ENCODE data around the gene FRK.
"Not testable (repeated sequence)": the region's sequence is repeated elsewhere in the genome, so short reads cannot be mapped to it uniquely, and the experiment has no call there.

Gene FRK

GRCh38 chr6:115954740-115955139, 106.0 kb downstream of the FRK start:
- DNase-seq (ENCODE audit: extremely low read depth in 1 of 2, low read depth in 1 of 2) = no peak

- no peak for DNase-seq (ENCODE audit: extremely low read depth in 1 of 2, low read depth in 1 of 2)
Measured at GRCh38 chr6:115948751-115949150, 111.9 kb downstream of the FRK start.

GRCh38 chr6:115947966-115948541, 112.6 kb downstream of the FRK start:
- no peak for DNase-seq (ENCODE audit: extremely low read depth in 1 of 2, low read depth in 1 of 2)

GRCh38 chr6:115945812-115946211, 114.9 kb downstream of the FRK start:
- DNase-seq (ENCODE audit: extremely low read depth in 1 of 2, low read depth in 1 of 2) = no peak

GRCh38 chr6:115945306-115945705, 115.4 kb downstream of the FRK start:
- DNase-seq (ENCODE audit: extremely low read depth in 1 of 2, low read depth in 1 of 2) = no peak

- DNase-seq (ENCODE audit: extremely low read depth in 1 of 2, low read depth in 1 of 2) = not testable (repeated sequence)
Measured at GRCh38 chr6:115944829-115945228, 115.9 kb downstream of the FRK start.

GRCh38 chr6:115937502-115937901, 123.2 kb downstream of the FRK start:
- not testable (repeated sequence) for DNase-seq (ENCODE audit: extremely low read depth in 1 of 2, low read depth in 1 of 2)

GRCh38 chr6:115935361-115935760, 125.3 kb downstream of the FRK start:
- no peak for DNase-seq (ENCODE audit: extremely low read depth in 1 of 2, low read depth in 1 of 2)

GRCh38 chr6:115934829-115935228, 125.9 kb downstream of the FRK start:
- DNase-seq (ENCODE audit: extremely low read depth in 1 of 2, low read depth in 1 of 2) = no peak

- DNase-seq (ENCODE audit: extremely low read depth in 1 of 2, low read depth in 1 of 2) = no peak
Measured at GRCh38 chr6:115934145-115934544, 126.5 kb downstream of the FRK start.

- no peak for DNase-seq (ENCODE audit: extremely low read depth in 1 of 2, low read depth in 1 of 2)
Measured at GRCh38 chr6:115932481-115932880, 128.2 kb downstream of the FRK start.

GRCh38 chr6:115928000-115928399, 132.7 kb downstream of the FRK start:
- not testable (repeated sequence) for DNase-seq (ENCODE audit: extremely low read depth in 1 of 2, low read depth in 1 of 2)

- DNase-seq (ENCODE audit: extremely low read depth in 1 of 2, low read depth in 1 of 2) = no peak
Measured at GRCh38 chr6:115922971-115923370, 137.7 kb downstream of the FRK start.

GRCh38 chr6:115914098-115914497, 146.6 kb downstream of the FRK start:
- DNase-seq (ENCODE audit: extremely low read depth in 1 of 2, low read depth in 1 of 2) = no peak

- no peak for DNase-seq (ENCODE audit: extremely low read depth in 1 of 2, low read depth in 1 of 2)
Measured at GRCh38 chr6:115909923-115910546, 150.7 kb downstream of the FRK start.

- no peak for DNase-seq (ENCODE audit: extremely low read depth in 1 of 2, low read depth in 1 of 2)
Measured at GRCh38 chr6:115908906-115909559, 151.7 kb downstream of the FRK start.

GRCh38 chr6:115905471-115905870, 155.2 kb downstream of the FRK start:
- no peak for DNase-seq (ENCODE audit: extremely low read depth in 1 of 2, low read depth in 1 of 2)

GRCh38 chr6:115902436-115902835, 158.3 kb downstream of the FRK start:
- DNase-seq (ENCODE audit: extremely low read depth in 1 of 2, low read depth in 1 of 2) = no peak

GRCh38 chr6:115901896-115902295, 158.8 kb downstream of the FRK start:
- DNase-seq (ENCODE audit: extremely low read depth in 1 of 2, low read depth in 1 of 2) = no peak

- DNase-seq (ENCODE audit: extremely low read depth in 1 of 2, low read depth in 1 of 2) = no peak
Measured at GRCh38 chr6:115899730-115900282, 160.9 kb downstream of the FRK start.

- no peak for DNase-seq (ENCODE audit: extremely low read depth in 1 of 2, low read depth in 1 of 2)
Measured at GRCh38 chr6:115898246-115898645, 162.4 kb downstream of the FRK start.

- DNase-seq (ENCODE audit: extremely low read depth in 1 of 2, low read depth in 1 of 2) = no peak
Measured at GRCh38 chr6:115896538-115897129, 164.1 kb downstream of the FRK start.
